Left ventricle myocardium inferior (tissue), 1 donor: Measurements from ENCODE around the gene PLEKHG4B. TPM values are rescaled to one million over a fixed set of nuclear protein-coding genes. Genes with fewer than 3 reads are reported as not detected.
"Not testable (repeated sequence)": the region's sequence is repeated elsewhere in the genome, so short reads cannot be mapped to it uniquely, and the experiment has no call there.

Source experiments
- DNase-seq: peaks from one replicate; pipeline ENCODE4 v3.0.0-alpha.2; 2020
- H3K27ac ChIP-seq: fragments of 200-600 bp; replicated peaks from 2 replicates; pipeline ENCODE4 v1.8.0; 2021
- H3K27me3 ChIP-seq: fragments of 200-600 bp; 2 replicates; pipeline ENCODE4 v1.8.0; 2021; ENCODE audit warnings: low read depth
- H3K36me3 ChIP-seq: fragments of 200-600 bp; 2 replicates; pipeline ENCODE4 v1.8.0; 2021
- H3K4me1 ChIP-seq: fragments of 200-600 bp; 2 replicates; pipeline ENCODE4 v1.8.0; 2021
- H3K4me3 ChIP-seq: fragments of 200-600 bp; 2 replicates; pipeline ENCODE4 v1.8.0; 2021; ENCODE audit warnings: mild to moderate bottlenecking, moderate library complexity
- H3K9me3 ChIP-seq: fragments of 200-600 bp; replicated peaks from 2 replicates; pipeline ENCODE4 v1.8.0; 2021
- CTCF ChIP-seq: fragments of 200-600 bp; IDR thresholded peaks from 2 replicates; pipeline ENCODE4 v1.8.0; 2021; ENCODE audit warnings: antibody characterized with exemption, mild to moderate bottlenecking, borderline replicate concordance
- intact Hi-C: fragments of 100-400 bp; cut with micrococcal nuclease; formaldehyde crosslinking; loops from one replicate; pipeline ENCODE4 v1.11.0; 2022
- total RNA-seq: library from RNA; stranded (reverse); fragmentation: NEBNext Ultra II Directional; extraction: Animal tissue kit (Norgen Biotek cat#: 25700); gene quantifications from one replicate; pipeline ENCODE4 v1.2.1, GENCODE V29; 2021
- donor health status: DM: no; HTN: yes; CAD: no; lungs with severe emphysema.

Gene PLEKHG4B
- total RNA-seq, 1 donor from 2014 or later, result not detected

- Histone ChIP-seq H3K27me3 (no peaks in the 10 kb centered on the region), H3K36me3 (peaks cover 15% of the 10 kb centered on the region), H3K4me3 (peak overlapping the region; percentile 100), H3K9me3 (no peaks in the 10 kb centered on the region), H3K27ac (peak overlapping the region; percentile 99), H3K4me1 (peaks cover 76% of the 10 kb centered on the region)
- TF ChIP-seq CTCF, result no peak
- DNase-seq, result no peak
- intact Hi-C loops, result no loop called here
Measured at GRCh38 chr5:219991-220390, 128.0 kb downstream of the PLEKHG4B start.

- H3K9me3 ChIP-seq, H3K4me3 ChIP-seq, intact Hi-C loops, H3K27me3 ChIP-seq, DNase-seq: not testable (repeated sequence)
- Histone ChIP-seq H3K27ac (peak overlapping the region; percentile 23), H3K4me1 (peaks cover 60% of the 10 kb centered on the region), H3K36me3 (peaks cover 45% of the 10 kb centered on the region)
Measured at GRCh38 chr5:222951-223715, 131.2 kb downstream of the PLEKHG4B start.

- intact Hi-C loops, result no loop called here
- Histone ChIP-seq H3K27ac (no peak overlapping the region), H3K36me3 (peaks cover 52% of the 10 kb centered on the region), H3K27me3 (no peaks in the 10 kb centered on the region), H3K9me3 (no peaks in the 10 kb centered on the region), H3K4me3 (no peak overlapping the region), H3K4me1 (peaks cover 54% of the 10 kb centered on the region)
- DNase-seq, result no peak
- no peak for TF ChIP-seq CTCF
Measured at GRCh38 chr5:223791-224190, 131.8 kb downstream of the PLEKHG4B start.

- no peaks in the 10 kb centered on the region for H3K9me3 ChIP-seq
- intact Hi-C loops, result no loop called here
- no peaks in the 10 kb centered on the region for H3K27me3 ChIP-seq
- DNase-seq, result no peak
- H3K27ac ChIP-seq, result no peak overlapping the region
- no peak overlapping the region for H3K4me3 ChIP-seq
- peaks cover 38% of the 10 kb centered on the region for H3K4me1 ChIP-seq
- peaks cover 67% of the 10 kb centered on the region for H3K36me3 ChIP-seq
- no peak for TF ChIP-seq CTCF
Measured at GRCh38 chr5:225334-225733, 133.4 kb downstream of the PLEKHG4B start.

- peaks cover 88% of the 10 kb centered on the region for H3K36me3 ChIP-seq
- intact Hi-C loops, result not testable (repeated sequence)
Measured at GRCh38 chr5:227375-227774, 135.4 kb downstream of the PLEKHG4B start.

GRCh38 chr5:228886-229285 lies 136.9 kb downstream of the PLEKHG4B start:
- TF ChIP-seq CTCF, result no peak
- DNase-seq, result no peak
- H3K36me3 ChIP-seq, result peaks cover 100% of the 10 kb centered on the region
- peaks cover 3% of the 10 kb centered on the region for H3K4me1 ChIP-seq
- no peak overlapping the region for H3K27ac ChIP-seq
- intact Hi-C loops, result no loop called here
- no peaks in the 10 kb centered on the region for H3K9me3 ChIP-seq
- H3K27me3 ChIP-seq, result no peaks in the 10 kb centered on the region
- H3K4me3 ChIP-seq, result no peak overlapping the region

More at GRCh38 chr5:227375-227774, 135.4 kb downstream of the PLEKHG4B start:
- H3K4me1 ChIP-seq, result peaks cover 18% of the 10 kb centered on the region
- not testable (repeated sequence) for H3K27me3 ChIP-seq, DNase-seq, H3K9me3 ChIP-seq, H3K4me3 ChIP-seq, H3K27ac ChIP-seq
